ENCODE data around the gene TOGARAM2. TPM values are rescaled to one million over a fixed set of nuclear protein-coding genes. Genes with fewer than 3 reads are reported as not detected.

TOGARAM2 gene
- total and polyA plus RNA-seq, 2 experiments from 2014 or later, result 1.8 TPM

GRCh38 chr2:28944535-28945248 is 36.4 kb upstream of the TOGARAM2 start (continued):
- TF ChIP-seq ETS1 (IDR thresholded peaks at IDR 0.05) (no peak), CTCF (conservative IDR thresholded peaks at IDR 0.05; ENCODE audit: low read depth in 2 of 2) (no peak), ZNF114 (CRISPR knock-in tag; IDR thresholded peaks at IDR 0.05) (no peak)

GRCh38 chr2:28948160-28948559 is 32.9 kb upstream of the TOGARAM2 start:
- no peak for DNase-seq (ENCODE audit: low spot score)
- no peak overlapping the region for H3K4me3 Mint-ChIP-seq
- no peak for ATAC-seq
- H3K27ac ChIP-seq (ENCODE audit: low read depth), result no peak overlapping the region
- H3K36me3 ChIP-seq (ENCODE audit: insufficient read depth), result peaks cover 61% of the 10 kb centered on the region
- H4K20me1 ChIP-seq (replicated peaks; ENCODE audit: insufficient read depth), result peaks cover 17% of the 10 kb centered on the region; the same call in 1 of the 2 replicates
- H3K79me2 ChIP-seq (replicated peaks; ENCODE audit: insufficient read depth), result peaks cover 15% of the 10 kb centered on the region
- H3K9me3 Mint-ChIP-seq, result peaks cover 25% of the 10 kb centered on the region
- H3K27me3 ChIP-seq (ENCODE audit: insufficient read depth), result no peaks in the 10 kb centered on the region
- peaks cover 15% of the 10 kb centered on the region for H3K4me1 ChIP-seq (ENCODE audit: insufficient read depth)
- peaks cover 4% of the 10 kb centered on the region; the same call in 1 of the 2 replicates for H3F3A ChIP-seq (replicated peaks; ENCODE audit: low read depth)
- H3K9me2 ChIP-seq (ENCODE audit: insufficient read depth), result no peaks in the 10 kb centered on the region; the same call in 1 of the 2 replicates
- H2AFZ ChIP-seq, result no peak overlapping the region
- no peak overlapping the region for H3K4me3 ChIP-seq
- peaks cover 13% of the 10 kb centered on the region for H3K27me3 Mint-ChIP-seq (ENCODE audit: insufficient read depth, low read depth, poor library complexity)
- H3K27ac Mint-ChIP-seq, result no peak overlapping the region
- H3K4me1 Mint-ChIP-seq, result peaks cover 19% of the 10 kb centered on the region
- H3K36me3 Mint-ChIP-seq (ENCODE audit: low read depth), result peaks cover 73% of the 10 kb centered on the region
- H3K4me2 ChIP-seq, result no peak overlapping the region
- TF ChIP-seq ZNF462 (CRISPR knock-in tag; IDR thresholded peaks at IDR 0.05) (no peak), EZH2 (IDR thresholded peaks at IDR 0.05; ENCODE audit: low read depth, unreplicated experiment) (no peak), STAT1 (IDR thresholded peaks at IDR 0.05; ENCODE audit: unreplicated experiment) (no peak), JUNB (IDR thresholded peaks at IDR 0.05; ENCODE audit: unreplicated experiment) (no peak), REST (IDR thresholded peaks at IDR 0.05; ENCODE audit: unreplicated experiment) (no peak), ETS1 (IDR thresholded peaks at IDR 0.05) (no peak), ZNF331 (CRISPR knock-in tag; IDR thresholded peaks at IDR 0.05; ENCODE audit: low read depth) (no peak), ZNF114 (CRISPR knock-in tag; IDR thresholded peaks at IDR 0.05) (no peak)

Measured in GM23338 (cell line).